ENCODE measurements around the gene FARP2.

DNA sequence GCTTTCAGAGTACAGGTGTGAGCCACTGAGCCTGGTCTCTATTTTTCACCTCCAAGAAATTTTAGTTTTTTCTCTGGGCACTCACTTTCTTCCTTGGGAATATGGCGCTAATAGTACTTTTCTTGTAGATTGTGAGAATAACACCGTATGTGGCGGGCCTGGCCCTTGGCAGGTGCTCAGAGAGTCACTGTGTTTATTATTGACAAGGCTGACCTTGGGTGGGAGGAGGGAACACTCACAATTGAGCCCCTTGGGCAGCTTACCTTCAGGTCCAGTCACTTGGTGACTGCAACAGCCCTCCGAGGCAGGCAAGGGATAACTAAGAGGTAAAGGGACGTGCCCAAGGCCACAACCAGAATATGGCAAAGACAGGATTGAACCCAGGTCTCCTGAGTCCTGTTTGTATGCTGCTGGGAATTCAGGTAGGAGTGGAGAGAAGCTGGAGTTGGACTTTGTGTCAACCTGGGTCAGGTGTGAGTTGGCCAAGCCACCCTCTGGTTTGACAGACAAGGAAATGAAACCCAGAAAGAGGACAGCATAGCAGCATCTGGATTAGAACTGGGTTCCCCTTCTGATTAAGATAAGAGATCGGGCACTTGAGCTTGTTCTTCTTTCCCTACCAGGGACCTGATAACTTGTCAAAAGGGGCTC is 155.1 kb downstream of the FARP2 start:
- TF ChIP-seq ZC3H10 (CRISPR knock-in tag; IDR thresholded peaks at IDR 0.05) (no peak), ZFP30 (CRISPR knock-in tag; IDR thresholded peaks at IDR 0.05) (no peak), ARNTL (CRISPR knock-in tag; IDR thresholded peaks at IDR 0.05; ENCODE audit: borderline replicate concordance, low read depth) (no peak), GLIS3 (CRISPR knock-in tag; IDR thresholded peaks at IDR 0.05) (no peak), OSR1 (CRISPR knock-in tag; IDR thresholded peaks at IDR 0.05) (no peak), TCF4 (CRISPR knock-in tag; IDR thresholded peaks at IDR 0.05; ENCODE audit: borderline replicate concordance) (no peak), SNAI2 (CRISPR knock-in tag; IDR thresholded peaks at IDR 0.05) (no peak), ZNF8 (CRISPR knock-in tag; IDR thresholded peaks at IDR 0.05) (no peak), ZNF70 (CRISPR knock-in tag; IDR thresholded peaks at IDR 0.05) (no peak)
- TF ChIP-seq, protein P1, sequence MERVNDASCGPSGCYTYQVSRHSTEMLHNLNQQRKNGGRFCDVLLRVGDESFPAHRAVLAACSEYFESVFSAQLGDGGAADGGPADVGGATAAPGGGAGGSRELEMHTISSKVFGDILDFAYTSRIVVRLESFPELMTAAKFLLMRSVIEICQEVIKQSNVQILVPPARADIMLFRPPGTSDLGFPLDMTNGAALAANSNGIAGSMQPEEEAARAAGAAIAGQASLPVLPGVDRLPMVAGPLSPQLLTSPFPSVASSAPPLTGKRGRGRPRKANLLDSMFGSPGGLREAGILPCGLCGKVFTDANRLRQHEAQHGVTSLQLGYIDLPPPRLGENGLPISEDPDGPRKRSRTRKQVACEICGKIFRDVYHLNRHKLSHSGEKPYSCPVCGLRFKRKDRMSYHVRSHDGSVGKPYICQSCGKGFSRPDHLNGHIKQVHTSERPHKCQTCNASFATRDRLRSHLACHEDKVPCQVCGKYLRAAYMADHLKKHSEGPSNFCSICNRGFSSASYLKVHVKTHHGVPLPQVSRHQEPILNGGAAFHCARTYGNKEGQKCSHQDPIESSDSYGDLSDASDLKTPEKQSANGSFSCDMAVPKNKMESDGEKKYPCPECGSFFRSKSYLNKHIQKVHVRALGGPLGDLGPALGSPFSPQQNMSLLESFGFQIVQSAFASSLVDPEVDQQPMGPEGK (CRISPR knock-in tag; IDR thresholded peaks at IDR 0.05; ENCODE audit: borderline replicate concordance) = no peak
- TF ChIP-seq, protein P2, sequence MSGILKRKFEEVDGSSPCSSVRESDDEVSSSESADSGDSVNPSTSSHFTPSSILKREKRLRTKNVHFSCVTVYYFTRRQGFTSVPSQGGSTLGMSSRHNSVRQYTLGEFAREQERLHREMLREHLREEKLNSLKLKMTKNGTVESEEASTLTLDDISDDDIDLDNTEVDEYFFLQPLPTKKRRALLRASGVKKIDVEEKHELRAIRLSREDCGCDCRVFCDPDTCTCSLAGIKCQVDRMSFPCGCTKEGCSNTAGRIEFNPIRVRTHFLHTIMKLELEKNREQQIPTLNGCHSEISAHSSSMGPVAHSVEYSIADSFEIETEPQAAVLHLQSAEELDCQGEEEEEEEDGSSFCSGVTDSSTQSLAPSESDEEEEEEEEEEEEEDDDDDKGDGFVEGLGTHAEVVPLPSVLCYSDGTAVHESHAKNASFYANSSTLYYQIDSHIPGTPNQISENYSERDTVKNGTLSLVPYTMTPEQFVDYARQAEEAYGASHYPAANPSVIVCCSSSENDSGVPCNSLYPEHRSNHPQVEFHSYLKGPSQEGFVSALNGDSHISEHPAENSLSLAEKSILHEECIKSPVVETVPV (CRISPR knock-in tag; IDR thresholded peaks at IDR 0.05) = no peak
- TF ChIP-seq, protein P3, sequence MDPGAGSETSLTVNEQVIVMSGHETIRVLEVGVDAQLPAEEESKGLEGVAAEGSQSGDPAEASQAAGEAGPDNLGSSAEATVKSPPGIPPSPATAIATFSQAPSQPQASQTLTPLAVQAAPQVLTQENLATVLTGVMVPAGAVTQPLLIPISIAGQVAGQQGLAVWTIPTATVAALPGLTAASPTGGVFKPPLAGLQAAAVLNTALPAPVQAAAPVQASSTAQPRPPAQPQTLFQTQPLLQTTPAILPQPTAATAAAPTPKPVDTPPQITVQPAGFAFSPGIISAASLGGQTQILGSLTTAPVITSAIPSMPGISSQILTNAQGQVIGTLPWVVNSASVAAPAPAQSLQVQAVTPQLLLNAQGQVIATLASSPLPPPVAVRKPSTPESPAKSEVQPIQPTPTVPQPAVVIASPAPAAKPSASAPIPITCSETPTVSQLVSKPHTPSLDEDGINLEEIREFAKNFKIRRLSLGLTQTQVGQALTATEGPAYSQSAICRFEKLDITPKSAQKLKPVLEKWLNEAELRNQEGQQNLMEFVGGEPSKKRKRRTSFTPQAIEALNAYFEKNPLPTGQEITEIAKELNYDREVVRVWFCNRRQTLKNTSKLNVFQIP (CRISPR knock-in tag; IDR thresholded peaks at IDR 0.05; ENCODE audit: borderline replicate concordance, low read depth) = no peak
